Eye (tissue), 1 donor: ENCODE data around the gene CGB3.
A peak's percentile ranks its signal among the peaks of the same experiment; 100 is the strongest.

Experiments used
- DNase-seq: peaks from one replicate; pipeline ENCODE4 v3.0.0-alpha.2; 2015

Gene CGB3

DNA sequence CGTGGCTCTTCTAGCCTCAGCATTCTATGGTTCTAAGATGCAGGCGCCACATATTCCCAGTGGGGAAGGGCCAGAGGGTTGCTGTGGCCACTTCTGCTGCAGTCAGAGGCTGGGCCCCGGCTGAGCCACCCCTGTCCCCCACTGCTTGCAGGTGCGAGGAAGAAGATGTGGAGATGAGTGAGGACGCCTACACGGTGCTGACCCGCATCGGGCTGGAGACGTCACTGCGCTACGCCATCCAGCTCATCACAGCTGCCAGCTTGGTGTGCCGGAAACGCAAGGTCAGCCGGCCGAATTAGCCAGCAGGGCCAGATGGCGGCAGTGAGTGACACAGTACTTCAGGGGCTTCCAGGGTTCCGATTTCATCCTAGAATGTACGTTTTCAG lies 9.3 kb downstream of the CGB3 start:
- DNase-seq = no peak

DNA sequence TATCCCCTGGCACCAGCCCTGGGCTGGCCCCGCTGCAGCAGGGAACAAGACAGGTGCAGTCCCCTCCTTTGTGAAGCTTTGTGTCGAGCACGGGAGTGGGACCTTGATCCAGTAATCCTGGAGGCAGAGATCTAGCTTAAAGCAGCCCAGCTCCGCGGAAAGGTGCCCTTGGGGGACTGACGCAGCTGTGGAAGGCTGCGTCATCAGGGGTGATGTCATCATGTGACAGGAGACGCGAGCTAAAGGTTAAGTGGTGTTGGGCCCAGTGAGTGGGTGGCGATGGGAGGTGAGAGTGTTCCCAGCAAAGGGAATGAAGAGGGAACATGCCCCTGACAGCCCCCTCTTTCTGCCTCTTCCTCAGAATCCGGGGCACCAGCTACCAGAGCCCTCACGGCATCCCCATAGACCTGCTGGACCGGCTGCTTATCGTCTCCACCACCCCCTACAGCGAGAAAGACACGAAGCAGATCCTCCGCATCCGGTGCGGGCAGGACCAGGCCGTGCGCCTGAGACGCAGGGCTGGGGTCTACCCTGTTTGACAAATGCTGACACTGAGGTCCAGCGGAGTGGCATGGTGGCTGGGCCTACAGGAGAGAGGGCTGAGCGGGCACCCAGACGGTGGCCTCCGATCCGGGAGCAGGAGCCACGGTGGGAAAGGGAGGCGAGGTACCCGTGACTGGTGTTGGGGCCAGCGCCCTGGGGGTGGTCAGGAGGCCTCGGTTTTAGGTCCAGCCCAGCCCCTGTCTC lies 9.8 kb downstream of the CGB3 start:
- DNase-seq = no peak

DNA sequence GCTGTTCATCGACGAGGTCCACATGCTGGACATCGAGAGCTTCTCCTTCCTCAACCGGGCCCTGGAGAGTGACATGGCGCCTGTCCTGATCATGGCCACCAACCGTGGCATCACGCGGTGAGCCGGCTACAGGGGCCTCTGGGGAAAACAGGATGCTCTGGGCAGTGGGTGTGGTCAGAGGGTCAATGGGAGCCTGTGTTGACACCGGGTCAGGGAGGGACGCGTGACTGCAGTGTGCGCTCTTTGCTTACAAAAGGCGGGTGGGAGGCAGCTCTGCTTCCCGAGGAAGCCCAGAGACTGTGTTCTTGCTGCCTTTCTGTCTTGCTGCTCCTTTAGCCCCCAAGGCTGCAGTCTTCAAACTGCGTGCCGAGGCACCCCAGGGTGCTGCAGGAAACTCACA lies 12.9 kb downstream of the CGB3 start:
- no peak for DNase-seq

DNA sequence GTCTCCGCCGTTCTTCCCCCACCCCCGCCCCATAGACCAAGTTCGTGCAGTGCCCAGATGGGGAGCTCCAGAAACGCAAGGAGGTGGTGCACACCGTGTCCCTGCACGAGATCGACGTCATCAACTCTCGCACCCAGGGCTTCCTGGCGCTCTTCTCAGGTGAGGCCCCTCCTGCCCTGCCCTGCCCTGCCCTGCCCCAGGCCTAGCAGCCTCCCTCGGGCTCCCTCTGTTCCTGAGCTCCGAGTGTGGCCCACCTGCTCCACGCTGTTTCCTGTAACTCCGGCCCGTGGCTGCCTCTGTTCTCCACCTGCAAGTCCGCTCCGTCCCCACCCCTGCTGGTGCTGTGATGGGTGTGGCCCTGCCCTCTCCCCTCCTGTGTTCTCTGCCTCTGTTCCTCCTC lies 13.7 kb downstream of the CGB3 start:
- DNase-seq = no peak

DNA sequence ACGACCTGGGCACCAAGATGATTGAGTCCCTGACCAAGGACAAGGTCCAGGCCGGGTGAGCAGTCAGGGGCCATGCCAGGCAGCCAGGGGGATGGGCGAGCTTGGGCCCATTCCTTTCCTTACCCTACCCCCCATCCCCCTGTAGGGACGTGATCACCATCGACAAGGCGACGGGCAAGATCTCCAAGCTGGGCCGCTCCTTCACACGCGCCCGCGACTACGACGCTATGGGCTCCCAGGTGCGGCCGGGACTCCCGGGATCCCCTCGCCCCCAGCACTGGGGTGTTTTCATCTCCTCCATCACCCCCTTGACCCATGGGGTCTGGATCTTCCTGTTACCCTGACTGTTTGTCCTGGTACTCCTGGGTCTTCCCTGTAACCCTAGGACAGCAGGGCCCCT lies 14.3 kb downstream of the CGB3 start:
- no peak for DNase-seq

DNA sequence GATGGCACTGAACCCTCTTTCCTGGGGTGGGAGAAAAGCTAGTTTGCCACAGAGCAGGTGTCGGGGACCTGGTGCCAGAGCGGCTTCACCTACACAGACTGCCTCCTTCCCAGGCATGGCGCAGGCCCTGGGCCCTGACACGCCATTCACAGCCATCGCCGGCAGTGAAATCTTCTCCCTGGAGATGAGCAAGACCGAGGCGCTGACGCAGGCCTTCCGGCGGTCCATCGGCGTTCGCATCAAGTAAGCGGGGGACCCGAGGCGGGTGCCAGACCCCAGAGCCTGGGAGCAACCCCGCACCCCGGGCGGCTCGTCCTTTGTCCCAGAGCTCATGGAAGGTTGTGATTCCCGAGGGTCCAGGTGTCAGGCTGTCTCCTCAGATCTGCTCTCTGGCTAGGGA lies 17.2 kb downstream of the CGB3 start:
- no peak for DNase-seq

DNA sequence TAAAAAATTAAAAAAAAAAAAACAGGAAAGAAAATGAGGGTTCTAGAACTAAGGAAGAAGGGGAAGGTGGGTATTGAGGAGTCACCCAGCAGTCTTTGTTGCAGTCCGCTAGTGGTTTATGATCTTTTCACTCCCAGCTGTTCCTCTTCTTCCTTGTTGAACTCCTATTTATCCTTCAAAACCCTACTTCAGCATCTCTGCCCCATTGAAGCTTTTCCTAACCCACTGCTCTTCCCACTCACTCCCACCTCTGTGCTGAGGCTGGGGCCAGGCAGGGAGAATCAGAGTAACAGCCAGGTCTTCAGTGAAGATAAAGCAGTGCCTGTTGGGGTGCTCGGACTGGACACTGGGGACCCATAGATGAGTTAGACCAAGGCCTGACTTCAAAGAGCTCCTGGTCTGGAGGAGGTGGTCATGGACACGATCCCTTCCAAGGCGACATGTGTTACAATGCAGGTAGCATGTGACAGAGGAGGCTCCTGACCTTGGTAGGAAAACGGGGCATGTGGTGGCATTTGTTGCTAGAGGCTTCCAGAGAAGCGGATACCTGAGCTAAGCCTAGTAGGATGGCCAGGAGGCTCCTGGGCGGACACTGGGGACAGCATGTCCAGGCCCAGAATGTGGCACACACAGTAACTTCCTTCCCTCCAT lies 19.0 kb downstream of the CGB3 start:
- no peak for DNase-seq

DNA sequence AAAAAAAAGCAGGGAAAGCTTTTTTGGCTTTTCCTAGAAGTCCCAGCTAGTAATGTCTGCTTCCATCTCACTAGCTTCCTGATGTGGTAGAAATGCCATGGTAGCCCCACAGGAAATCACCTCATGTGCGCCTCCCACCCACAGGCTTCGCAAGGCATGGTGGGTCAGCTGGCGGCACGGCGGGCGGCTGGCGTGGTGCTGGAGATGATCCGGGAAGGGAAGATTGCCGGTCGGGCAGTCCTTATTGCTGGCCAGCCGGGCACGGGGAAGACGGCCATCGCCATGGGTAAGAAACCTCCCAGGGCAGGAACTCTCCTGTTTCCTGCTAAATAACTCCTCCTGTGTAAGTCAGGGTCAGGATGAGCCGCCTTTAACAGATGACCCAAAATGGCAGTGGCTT lies 20.0 kb downstream of the CGB3 start:
- no peak for DNase-seq

DNA sequence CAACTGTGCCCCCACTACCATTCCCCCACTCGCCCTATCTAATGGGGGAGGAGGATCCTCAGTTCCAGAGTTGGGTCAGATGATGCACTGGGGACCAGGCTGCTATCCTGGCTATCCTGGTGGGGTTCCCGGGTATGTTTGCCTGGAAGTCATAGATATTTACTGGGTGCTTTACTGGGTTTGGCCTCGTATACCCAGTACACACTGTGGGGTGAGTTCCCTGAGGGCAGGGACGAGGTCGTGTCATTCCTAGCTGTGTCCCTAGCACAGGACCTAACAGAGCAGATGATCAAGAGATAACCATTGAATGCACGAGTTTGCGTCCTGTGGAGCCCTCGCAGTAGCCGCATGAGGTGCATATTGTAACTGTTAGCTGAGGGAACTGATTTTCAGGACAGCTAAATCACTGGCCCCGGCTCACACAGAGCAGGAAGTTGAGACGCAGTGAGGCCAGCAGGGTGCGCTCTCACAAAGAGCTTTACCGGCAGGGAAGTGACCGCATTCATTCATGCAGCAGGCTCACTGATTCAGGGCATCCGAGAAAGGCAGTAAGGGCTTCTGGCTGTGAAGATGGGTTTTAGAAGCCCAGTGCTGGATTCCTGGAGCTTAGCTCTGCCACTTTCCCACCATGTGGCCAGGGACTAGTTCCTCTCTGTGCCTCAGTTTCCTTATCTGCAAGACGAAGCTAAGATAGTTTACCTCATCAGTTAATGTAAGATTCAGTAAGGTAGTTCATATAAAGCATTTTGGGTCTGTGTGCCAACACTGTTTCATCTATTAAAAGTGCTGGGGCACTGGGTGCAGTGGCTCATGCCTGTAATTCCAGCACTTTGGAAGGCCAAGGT lies 24.4 kb downstream of the CGB3 start:
- DNase-seq = peak; percentile 86

DNA sequence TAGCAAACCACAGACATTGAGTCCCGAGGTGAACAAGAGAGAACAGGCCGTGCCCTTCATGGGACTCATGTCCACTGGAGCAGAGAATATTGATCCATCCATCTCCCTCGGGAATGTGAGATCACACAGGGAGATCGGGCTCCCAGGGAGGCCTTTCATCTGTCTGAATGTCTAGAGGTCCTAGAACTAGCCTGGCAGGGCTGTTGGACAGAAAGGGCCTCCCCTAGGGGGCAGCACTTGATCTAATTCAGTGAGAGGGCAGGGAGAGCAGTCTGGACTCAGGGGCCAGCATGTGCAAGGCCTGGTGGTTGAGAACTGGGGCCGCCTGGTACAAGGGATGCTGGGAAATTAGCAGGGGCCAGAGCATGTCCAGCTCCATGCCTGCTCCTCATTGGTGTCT lies 26.2 kb downstream of the CGB3 start:
- peak; percentile 58 for DNase-seq

DNA sequence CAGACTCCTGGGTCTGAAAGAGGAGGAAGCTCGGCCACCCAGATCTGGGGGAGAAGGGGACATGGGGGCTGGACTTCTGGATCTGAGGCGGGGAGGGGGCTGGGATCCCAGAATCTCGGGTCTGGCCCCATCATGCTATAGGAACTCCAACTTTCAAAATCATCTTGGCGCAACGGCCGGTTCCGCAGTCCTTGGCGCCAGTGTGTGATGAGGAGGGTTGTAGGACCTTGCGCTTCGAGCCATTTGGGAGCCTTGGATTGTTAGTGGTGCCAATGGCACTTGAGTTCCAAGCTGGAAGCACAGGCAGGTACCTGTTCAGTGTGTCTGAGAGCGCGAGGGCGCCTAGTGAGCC lies 30.1 kb downstream of the CGB3 start:
- no peak for DNase-seq

DNA sequence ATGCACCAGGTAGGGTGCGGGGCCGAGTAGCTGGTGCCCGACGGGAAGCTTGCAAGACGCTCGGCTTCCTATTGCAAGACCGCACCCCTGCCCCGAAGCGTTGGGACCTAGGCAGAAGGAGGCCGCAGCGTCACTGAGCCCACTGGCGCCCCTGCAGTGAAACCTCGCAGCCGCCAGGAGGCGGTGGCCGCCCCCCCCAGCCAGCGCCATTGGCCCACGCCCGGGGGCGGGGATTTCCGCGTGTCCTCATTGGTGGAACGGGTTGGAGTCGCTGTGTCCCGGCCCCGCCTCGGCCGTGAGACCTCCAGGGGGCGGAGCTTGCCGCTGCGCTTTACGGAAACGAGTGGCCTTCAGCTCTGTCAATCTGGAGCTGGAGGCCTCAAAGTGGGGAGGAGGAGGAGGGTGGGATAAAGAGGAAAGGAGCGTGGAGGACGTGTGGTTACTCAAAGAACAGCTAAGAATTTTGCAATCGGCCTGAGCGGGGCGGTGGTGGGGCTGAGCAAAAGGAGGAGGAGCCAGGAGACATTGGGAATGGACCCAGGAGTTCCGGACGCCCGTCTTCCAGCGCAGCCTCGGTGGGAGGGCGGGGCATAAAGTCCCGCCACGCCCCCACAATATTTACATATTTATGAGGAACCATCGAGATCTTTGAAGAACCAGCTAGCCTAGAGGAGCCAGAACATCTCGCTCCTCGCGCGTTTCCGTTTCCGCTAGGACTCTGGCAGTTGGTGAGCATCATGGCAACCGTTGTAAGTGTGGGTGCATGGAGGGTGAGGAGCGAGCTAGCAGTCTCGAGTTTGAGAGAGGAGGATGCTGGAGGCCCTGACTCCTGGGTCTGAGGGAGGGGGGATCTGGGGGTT lies 30.7 kb downstream of the CGB3 start, which contains the start of the genes GYS1 and RUVBL2:
GYS1 (minus strand) TSS at position 135 of the 860 bp plus-strand sequence. CDS start 197 bp downstream, outside the sequence.
RUVBL2 (plus strand) TSS at position 713 of the 860 bp plus-strand sequence; CDS start at position 738, 25 bp downstream.
- peak; percentile 100 for DNase-seq

DNA sequence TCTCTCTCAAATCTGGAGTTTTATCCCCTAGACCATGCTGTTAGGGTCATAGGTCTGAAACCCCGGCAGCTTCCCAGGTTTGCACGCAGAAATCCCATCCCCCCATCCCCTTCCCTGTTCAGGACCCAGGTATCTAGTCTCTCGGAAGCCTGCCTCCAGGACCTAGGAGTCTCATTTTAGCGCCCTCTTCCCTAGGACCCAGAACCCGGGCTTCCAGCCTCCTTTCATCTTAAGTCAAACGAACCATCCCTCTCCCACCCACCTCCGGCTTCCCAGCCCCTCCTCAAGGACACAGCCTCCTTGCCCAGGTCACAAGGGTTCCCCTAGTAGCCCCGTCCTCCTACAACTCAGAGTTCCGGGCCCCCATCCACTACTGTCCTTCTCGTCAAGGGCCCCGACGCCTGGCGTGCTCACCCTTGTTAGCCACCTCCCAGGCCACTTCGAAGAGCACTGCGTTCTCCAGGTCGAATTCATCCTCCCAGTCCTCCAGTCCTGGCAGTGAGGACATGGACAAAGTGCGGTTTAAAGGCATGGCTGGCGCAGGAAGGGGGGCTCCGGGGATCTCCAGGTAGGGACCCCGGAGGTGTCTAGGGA lies 31.5 kb downstream of the CGB3 start:
- DNase-seq = no peak

DNA sequence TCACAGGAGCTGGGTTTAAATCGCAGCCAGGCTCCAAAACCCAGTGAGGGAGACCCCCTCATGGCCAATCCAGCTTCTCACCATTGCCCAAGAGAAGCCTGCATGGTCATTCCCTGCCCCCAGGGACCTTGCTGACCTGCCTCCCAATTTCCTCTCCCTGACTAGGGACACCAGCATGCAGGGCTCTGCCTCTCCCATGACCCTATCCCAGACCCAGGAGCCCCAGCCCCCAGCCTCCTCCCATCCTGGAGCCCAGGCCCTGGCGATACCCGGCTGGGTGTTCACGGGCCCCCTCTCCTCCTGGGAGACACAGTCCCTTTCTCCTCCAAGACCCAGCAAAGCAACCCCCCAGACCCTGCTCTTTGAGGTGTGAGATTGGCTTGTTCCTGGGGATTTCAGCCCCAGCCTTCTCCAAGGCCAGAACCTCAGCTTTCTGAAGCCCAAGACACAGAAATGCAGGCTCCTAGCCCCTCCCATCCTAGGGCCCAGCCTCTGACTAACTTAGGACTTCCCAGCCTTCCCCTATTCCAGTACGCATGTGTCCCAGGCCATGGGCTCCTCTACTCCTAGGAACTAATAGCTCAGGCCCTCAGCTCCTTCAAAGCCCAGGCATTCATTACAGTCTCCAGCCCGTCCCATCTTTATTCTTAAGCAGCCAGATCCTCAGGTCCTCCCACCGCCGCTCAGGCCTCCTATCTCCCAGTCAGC lies 32.1 kb downstream of the CGB3 start:
- DNase-seq = peak; percentile 51

DNA sequence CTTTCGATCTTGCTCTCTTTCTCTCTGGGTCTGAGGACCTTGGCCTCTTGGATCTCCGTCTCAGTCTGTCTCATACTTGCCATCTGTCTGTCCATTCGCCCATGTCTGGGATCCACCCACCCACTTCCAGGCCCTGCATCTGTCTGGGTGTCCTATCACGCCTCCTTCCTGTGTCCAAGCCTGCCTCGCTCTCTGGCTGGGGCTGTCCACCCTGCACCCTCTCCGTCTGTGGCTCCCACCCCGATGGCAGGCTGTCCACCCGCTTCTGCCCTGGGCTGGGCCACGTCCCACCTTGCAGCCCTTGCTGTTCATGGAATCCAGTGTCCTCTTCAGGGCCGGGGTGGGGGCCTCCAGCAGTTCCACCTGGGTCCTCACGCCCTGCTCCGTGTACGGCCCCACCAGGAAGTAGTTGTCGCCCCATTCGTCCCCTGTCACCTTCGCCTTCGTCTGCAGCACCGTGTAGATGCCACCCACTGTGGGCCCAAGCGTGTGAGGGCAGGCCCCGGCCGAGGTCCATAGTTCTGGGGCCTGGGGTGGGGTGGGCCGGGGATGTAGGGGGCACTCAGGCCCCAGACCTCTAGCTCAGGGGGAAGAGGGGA lies 33.0 kb downstream of the CGB3 start:
- DNase-seq = no peak

DNA sequence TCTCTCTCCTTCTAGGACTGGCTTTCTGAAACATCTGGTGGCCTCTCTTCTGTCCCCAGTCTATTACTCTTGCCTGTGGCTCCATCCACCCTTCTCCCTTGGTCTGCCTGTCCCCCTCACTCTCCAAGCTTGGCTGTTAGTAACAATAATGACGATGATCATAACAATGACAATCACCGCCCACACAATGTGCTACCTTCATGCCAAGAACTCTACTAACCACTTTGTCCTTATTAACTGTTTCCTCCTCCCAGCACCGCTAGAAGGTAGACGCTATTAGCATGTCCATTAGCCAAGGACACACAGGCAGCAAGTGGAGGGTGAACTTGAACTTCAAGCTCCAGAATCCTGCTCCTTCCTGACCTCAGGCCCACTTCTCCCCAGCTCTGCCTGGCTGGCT lies 33.7 kb downstream of the CGB3 start:
- DNase-seq = no peak

DNA sequence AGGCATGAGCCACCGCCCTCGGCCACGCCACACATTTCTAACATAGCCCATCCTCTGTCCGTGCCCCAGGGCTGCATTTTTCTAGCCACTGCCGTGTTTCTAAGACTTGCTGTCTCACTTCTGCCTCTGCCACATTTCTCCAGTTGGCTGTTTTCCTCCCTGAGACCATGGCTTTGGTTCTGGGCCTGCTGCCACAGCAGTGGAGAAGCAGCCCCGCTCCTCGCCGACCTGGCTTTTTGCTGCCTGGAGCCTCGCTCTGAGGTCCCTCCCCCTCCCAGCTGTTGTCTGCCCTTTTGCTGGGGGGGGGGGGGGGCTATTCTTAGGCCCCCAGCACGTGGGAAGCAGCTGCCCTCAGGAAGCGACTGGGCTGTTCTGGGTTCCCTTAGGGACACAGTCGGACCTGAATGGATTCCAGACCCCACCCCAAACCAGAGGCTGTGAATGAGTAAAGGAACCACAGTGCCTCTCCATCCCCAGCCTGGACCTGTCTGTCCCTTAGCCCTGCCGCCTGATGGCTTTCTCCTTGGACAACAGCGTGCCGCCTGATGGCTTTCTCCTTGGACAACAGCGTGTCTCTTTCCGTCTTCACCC lies 34.3 kb downstream of the CGB3 start:
- DNase-seq = no peak

DNA sequence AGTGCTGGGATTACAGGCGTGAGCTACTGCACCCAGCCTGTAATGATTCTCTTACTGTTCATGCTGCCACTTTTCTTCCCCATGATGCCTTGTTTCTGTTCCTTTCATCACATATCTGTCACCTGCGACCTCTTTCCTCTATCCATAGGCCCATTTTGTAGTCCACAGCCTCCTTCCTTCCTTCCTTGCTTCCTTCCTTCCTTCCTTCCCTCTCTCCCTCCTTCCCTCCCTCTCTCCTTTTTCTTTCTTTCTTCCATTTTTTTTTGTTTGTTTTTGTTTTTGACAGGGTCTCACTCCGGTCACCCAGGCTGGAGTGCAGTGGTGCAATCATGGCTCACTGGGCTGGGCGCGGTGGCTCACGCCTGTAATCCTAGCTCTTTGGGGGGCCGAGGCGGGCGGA lies 35.3 kb downstream of the CGB3 start:
- DNase-seq = no peak

DNA sequence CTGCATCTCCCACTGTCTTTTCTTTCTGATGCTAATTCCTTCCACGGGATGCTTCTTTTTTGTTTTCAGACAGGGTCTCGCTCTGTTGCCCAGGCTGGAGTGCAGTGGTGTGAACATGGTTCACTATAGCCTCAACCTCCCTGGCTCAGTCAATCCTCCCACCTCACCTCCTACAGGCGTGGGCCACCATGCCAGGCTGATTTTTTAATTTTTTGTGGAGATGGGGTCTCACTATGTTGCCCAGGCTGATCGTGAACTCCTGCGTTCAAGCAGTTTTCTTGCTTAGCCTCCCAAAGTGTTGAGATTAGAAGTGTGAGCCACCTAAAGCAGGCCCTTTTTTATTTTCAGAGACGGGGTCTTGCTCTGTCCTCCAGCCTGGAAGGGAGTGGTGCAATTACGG lies 35.8 kb downstream of the CGB3 start:
- no peak for DNase-seq

DNA sequence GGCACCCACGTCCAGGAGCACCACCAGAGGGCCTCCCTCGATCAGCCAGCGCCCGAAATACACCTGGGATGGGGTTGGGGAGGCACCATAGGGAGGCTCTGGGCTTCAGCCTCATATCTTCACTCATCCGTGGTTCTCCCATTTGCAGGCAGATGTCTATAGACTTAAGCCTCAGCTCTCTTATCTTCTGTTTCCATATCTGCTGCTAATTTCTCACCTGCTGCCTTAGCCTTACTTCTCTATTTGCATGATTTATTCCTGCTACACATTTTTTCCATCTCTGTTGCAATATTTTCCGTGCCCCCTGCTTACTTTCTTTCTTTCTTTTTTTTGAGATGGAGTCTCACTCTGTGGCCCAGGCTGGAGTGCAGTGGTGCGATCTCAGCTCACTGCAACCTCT lies 36.8 kb downstream of the CGB3 start:
- DNase-seq = no peak

DNA sequence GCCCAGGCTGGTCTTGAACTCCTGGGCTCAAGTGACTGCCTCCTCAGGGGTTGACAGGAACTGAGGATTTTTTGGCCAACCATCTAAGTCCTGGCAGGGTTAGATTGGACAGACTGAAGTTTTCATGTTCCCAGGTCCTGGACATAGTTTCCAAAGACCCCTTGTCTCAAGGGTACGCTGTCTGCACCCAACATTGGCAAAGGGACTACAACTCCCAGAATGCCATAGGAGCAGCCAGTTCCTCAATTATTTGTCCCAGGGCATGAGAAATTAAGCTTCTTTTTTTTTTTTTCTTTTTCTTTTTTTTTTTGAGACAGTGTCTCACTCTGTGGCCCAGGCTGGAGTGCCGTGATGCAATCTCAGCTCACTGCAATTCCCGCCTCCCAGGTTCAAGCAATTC lies 37.9 kb downstream of the CGB3 start:
- no peak for DNase-seq
